Smooth muscle cell (in vitro differentiated cells): Measurements from ENCODE around the gene ADGRV1. TPM values are rescaled to one million over a fixed set of nuclear protein-coding genes. Genes with fewer than 3 reads are reported as not detected.
A peak's percentile ranks its signal among the peaks of the same experiment; 100 is the strongest.

Experiments
- DNase-seq: peaks from one replicate; lab custom pipeline; 2025; ENCODE audit not compliant: unreplicated experiment; lab: John Stamatoyannopoulos, UW
- H2AFZ ChIP-seq: fragments of 200-600 bp; sonication (generic); 2 replicates; pipeline ENCODE4 v1.6.0; 2016; ENCODE audit warnings: antibody characterized with exemption, low read depth, mild to moderate bottlenecking
- H3F3A ChIP-seq: fragments of 200-600 bp; sonication (generic); 2 replicates; pipeline ENCODE4 v1.6.0; 2017; ENCODE audit warnings: antibody characterized with exemption, low read depth
- H3K27ac ChIP-seq: fragments of 200-600 bp; sonication (generic); 2 replicates; pipeline ENCODE4 v1.5.1; 2016; ENCODE audit warnings: low read depth, mild to moderate bottlenecking
- H3K27me3 ChIP-seq: fragments of 200-600 bp; sonication (generic); 2 replicates; pipeline ENCODE4 v1.6.1; 2016; ENCODE audit warnings: low read depth, mild to moderate bottlenecking
- H3K36me3 ChIP-seq: fragments of 200-600 bp; sonication (generic); 2 replicates; pipeline ENCODE4 v1.5.1; 2016; ENCODE audit warnings: low read depth
- H3K4me1 ChIP-seq: fragments of 200-600 bp; sonication (generic); 2 replicates; pipeline ENCODE4 v1.5.1; 2016; ENCODE audit warnings: low read depth
- H3K4me2 ChIP-seq: fragments of 200-600 bp; sonication (generic); 2 replicates; pipeline ENCODE4 v1.6.0; 2016; ENCODE audit warnings: mild to moderate bottlenecking
- H3K4me3 ChIP-seq: fragments of 200-600 bp; sonication (generic); 2 replicates; pipeline ENCODE4 v1.5.1; 2016; ENCODE audit warnings: mild to moderate bottlenecking
- H3K79me2 ChIP-seq: fragments of 200-600 bp; sonication (generic); 2 replicates; pipeline ENCODE4 v1.6.0; 2016; ENCODE audit warnings: low read depth, mild to moderate bottlenecking
- H3K9ac ChIP-seq: fragments of 200-600 bp; sonication (generic); 2 replicates; pipeline ENCODE4 v1.6.0; 2016; ENCODE audit warnings: low read depth
- H3K9me3 ChIP-seq: fragments of 200-600 bp; sonication (generic); replicated peaks from 2 replicates; pipeline ENCODE4 v1.5.1; 2016; ENCODE audit warnings: low read depth
- H4K20me1 ChIP-seq: fragments of 200-600 bp; sonication (generic); 2 replicates; pipeline ENCODE4 v1.6.0; 2016; ENCODE audit warnings: low read depth
- CTCF ChIP-seq: fragments of 200-600 bp; sonication (generic); IDR thresholded peaks from 2 replicates; pipeline ENCODE4 v1.5.1; 2017; ENCODE audit warnings: borderline replicate concordance, mild to moderate bottlenecking, antibody characterized with exemption; ENCODE audit not compliant: insufficient read depth, poor library complexity, severe bottlenecking
- WGBS: methylation state at CpG from one replicate; pipeline ENCODE4 v1.1.7; 2016; ENCODE audit warnings: low lambda C conversion rate; 5-methylcytosine and 5-hydroxymethylcytosine counted together
- polyA plus RNA-seq: library from polyadenylated mRNA; unstranded; fragments of >200 nt; fragmentation: Nextera tagmentation; extraction: Ambion mirVana; gene quantifications from 2 replicates; pipeline ENCODE4 v1.2.1, GENCODE V29; 2016
- total RNA-seq: library from RNA; depleted of rRNA; stranded (reverse); fragments of >200 nt; gene quantifications from 2 replicates; pipeline ENCODE4 v1.2.3, GENCODE V29; 2014

ADGRV1 gene
- total and polyA plus RNA-seq, 2 experiments from 2014 or later: 16.8 to 17.7 TPM

- H3F3A ChIP-seq: no peaks in the 10 kb centered on the region
- H3K36me3 ChIP-seq: no peaks in the 10 kb centered on the region
- H3K9ac ChIP-seq: no peak overlapping the region
- TF ChIP-seq CTCF: no peak
- DNase-seq: no peak
- WGBS: 57% methylated on average over 4 of the region's 4 CpGs
- peak overlapping the region; percentile 30 for H3K4me2 ChIP-seq
- no peak overlapping the region for H3K27ac ChIP-seq
- no peaks in the 10 kb centered on the region for H3K4me1 ChIP-seq
- H2AFZ ChIP-seq: peak overlapping the region; percentile 27
- no peak overlapping the region for H3K4me3 ChIP-seq
- H4K20me1 ChIP-seq: no peaks in the 10 kb centered on the region
- H3K79me2 ChIP-seq: no peaks in the 10 kb centered on the region
- no peaks in the 10 kb centered on the region for H3K9me3 ChIP-seq
- H3K27me3 ChIP-seq: no peaks in the 10 kb centered on the region
These were observed 356.8 kb downstream of the ADGRV1 start for GRCh38 chr5:90915393-90915792.

- no peak for TF ChIP-seq CTCF
- Histone ChIP-seq H4K20me1 (no peaks in the 10 kb centered on the region), H3K4me1 (no peaks in the 10 kb centered on the region), H3K4me2 (no peak overlapping the region), H3K9me3 (no peaks in the 10 kb centered on the region), H3K9ac (no peak overlapping the region), H3K36me3 (no peaks in the 10 kb centered on the region), H3K79me2 (no peaks in the 10 kb centered on the region), H3F3A (no peaks in the 10 kb centered on the region), H3K27ac (no peak overlapping the region), H3K27me3 (no peaks in the 10 kb centered on the region), H3K4me3 (no peak overlapping the region), H2AFZ (no peak overlapping the region)
- WGBS: 76% methylated on average over 3 of the region's 3 CpGs
- DNase-seq: no peak
These were observed 358.6 kb downstream of the ADGRV1 start for GRCh38 chr5:90916947-90917800.

GRCh38 chr5:90917928-90918668 lies 359.5 kb downstream of the ADGRV1 start:
- no peaks in the 10 kb centered on the region for H4K20me1 ChIP-seq
- H2AFZ ChIP-seq: no peak overlapping the region
- no peaks in the 10 kb centered on the region for H3K9me3 ChIP-seq
- no peaks in the 10 kb centered on the region for H3K4me1 ChIP-seq
- 87% methylated on average over 6 of the region's 6 CpGs for WGBS
- no peaks in the 10 kb centered on the region for H3F3A ChIP-seq
- no peaks in the 10 kb centered on the region for H3K27me3 ChIP-seq
- H3K36me3 ChIP-seq: no peaks in the 10 kb centered on the region
- DNase-seq: no peak
- no peak overlapping the region for H3K4me3 ChIP-seq
- H3K79me2 ChIP-seq: no peaks in the 10 kb centered on the region
- no peak for TF ChIP-seq CTCF
- H3K4me2 ChIP-seq: no peak overlapping the region
- H3K9ac ChIP-seq: no peak overlapping the region
- H3K27ac ChIP-seq: no peak overlapping the region
